Coronary artery (tissue), 2 donors: ENCODE measurements around the gene PBLD.

Experiments used
- DNase-seq: peaks from one replicate; pipeline ENCODE4 v3.0.0-alpha.2; 2017; ENCODE audit warnings: low spot score
- H3K27ac ChIP-seq, 2 donors: fragments of 200-600 bp; sonication (generic); one replicate each; pipeline ENCODE4 v1.5.1; 2016 to 2019
- H3K4me3 ChIP-seq: fragments of 200-600 bp; sonication (generic); 2 replicates; pipeline ENCODE4 v1.5.1; 2016; ENCODE audit warnings: mild to moderate bottlenecking, moderate library complexity
- TF ChIP-seq, protein P1 (sequence below): fragments of 200-600 bp; sonication (generic); IDR thresholded peaks from one replicate; pipeline ENCODE4 v1.5.1; 2019; ENCODE audit warnings: antibody characterized with exemption

PBLD gene

GRCh38 chr10:68303849-68304412 is 28.8 kb downstream of the PBLD start:
- Histone ChIP-seq H3K4me3 (no peak overlapping the region), H3K27ac (no peak overlapping the region)
- TF ChIP-seq, protein P1, sequence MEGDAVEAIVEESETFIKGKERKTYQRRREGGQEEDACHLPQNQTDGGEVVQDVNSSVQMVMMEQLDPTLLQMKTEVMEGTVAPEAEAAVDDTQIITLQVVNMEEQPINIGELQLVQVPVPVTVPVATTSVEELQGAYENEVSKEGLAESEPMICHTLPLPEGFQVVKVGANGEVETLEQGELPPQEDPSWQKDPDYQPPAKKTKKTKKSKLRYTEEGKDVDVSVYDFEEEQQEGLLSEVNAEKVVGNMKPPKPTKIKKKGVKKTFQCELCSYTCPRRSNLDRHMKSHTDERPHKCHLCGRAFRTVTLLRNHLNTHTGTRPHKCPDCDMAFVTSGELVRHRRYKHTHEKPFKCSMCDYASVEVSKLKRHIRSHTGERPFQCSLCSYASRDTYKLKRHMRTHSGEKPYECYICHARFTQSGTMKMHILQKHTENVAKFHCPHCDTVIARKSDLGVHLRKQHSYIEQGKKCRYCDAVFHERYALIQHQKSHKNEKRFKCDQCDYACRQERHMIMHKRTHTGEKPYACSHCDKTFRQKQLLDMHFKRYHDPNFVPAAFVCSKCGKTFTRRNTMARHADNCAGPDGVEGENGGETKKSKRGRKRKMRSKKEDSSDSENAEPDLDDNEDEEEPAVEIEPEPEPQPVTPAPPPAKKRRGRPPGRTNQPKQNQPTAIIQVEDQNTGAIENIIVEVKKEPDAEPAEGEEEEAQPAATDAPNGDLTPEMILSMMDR, result no peak
- no peak for DNase-seq

GRCh38 chr10:68302871-68303270 is 29.9 kb downstream of the PBLD start:
- no peak for DNase-seq
- no peak overlapping the region for H3K27ac ChIP-seq
- H3K4me3 ChIP-seq, result no peak overlapping the region
- TF ChIP-seq, protein P1, result no peak

- TF ChIP-seq, protein P1, result no peak
- no peak overlapping the region for H3K27ac ChIP-seq
- no peak for DNase-seq
- no peak overlapping the region for H3K4me3 ChIP-seq
Observed at GRCh38 chr10:68302503-68302823, 30.3 kb downstream of the PBLD start.

DNA sequence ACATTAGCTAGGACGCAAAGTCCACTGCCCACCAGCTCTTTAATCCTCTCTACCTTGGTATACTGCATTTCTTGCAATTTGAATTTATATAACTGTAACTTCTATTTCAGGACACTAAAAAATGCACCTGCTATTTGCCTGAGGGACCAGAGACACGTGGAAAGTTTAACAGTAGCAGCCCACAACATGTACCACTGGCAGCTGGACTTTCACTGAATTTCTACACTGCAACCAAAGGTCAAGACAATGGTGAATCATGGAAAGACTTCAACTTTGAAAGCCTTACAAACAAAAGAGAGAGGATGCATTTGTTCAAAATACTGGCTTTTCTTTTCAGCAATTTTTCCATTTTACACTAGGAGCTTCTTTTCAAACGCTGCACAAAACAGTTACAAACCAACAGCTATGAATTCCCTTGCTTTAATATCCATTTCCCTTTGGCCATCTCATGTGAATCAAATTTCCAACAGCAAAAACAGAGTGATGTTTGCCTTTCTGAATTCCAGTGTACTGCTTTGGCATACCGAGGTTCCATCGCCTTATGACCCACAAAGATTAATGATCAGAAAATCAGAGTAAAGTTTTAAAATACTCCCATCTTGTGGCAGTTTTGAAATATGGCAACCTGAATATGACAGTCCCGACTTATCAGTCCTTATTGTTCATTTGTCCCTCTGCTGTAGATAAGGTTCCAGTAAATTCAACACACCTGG is 30.8 kb downstream of the PBLD start:
- Histone ChIP-seq H3K4me3 (no peak overlapping the region), H3K27ac (no peak overlapping the region)
- TF ChIP-seq, protein P1, result peak; percentile 17
- DNase-seq, result no peak

DNA sequence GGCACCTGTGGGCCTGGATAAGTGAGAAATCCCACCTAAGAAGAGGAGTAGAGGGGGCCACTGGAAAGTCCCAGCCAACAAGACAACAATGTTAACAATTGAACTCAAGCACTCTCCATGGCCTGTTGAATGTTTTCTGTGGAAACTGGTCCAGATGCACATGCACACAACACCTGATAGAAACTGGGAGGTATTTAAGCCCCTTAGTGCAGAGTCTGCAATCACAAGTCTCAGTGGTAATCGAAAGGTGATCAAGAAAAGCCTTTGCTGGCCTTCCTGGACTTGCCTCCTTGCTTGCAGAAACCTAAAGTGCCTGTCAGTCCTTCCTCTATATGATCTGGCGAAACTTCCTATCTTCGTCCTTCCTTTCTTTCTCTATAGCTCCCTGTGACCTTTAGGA is 31.4 kb downstream of the PBLD start:
- no peak for DNase-seq
- TF ChIP-seq, protein P1, result no peak
- Histone ChIP-seq H3K4me3 (no peak overlapping the region), H3K27ac (no peak overlapping the region)

GRCh38 chr10:68296843-68297663 is 35.7 kb downstream of the PBLD start:
- H3K27ac ChIP-seq, result no peak overlapping the region

More at GRCh38 chr10:68296843-68297663, 35.7 kb downstream of the PBLD start:
- TF ChIP-seq, protein P1, result no peak
- DNase-seq, result no peak
- H3K4me3 ChIP-seq, result no peak overlapping the region
